Keratinocyte (primary cell): ENCODE results near the gene BPIFA1. TPM values are rescaled to one million over a fixed set of nuclear protein-coding genes. Genes with fewer than 3 reads are reported as not detected.

Experiments used
- DNase-seq: peaks from one replicate; pipeline ENCODE4 v3.0.0-alpha.2; 2011; ENCODE audit warnings: low read depth, missing footprints, low spot score
- FAIRE-seq: peaks from 2 replicates; lab custom pipeline; 2011; peaks lifted over from hg19 to GRCh38; lab: Jason Lieb, UNC
- H2AFZ ChIP-seq: 2 replicates; pipeline ENCODE4 v1.6.0; 2012; ENCODE audit warnings: low read length, control low read depth, inconsistent platforms; ENCODE audit not compliant: control insufficient read depth
- H3K27ac ChIP-seq: 2 replicates; pipeline ENCODE4 v1.5.1; 2011; ENCODE audit warnings: low read length; ENCODE audit not compliant: control insufficient read depth, insufficient read depth
- H3K27me3 ChIP-seq: 3 replicates; pipeline ENCODE4 v1.6.0; 2011; ENCODE audit warnings: low read length; ENCODE audit not compliant: control insufficient read depth, insufficient read depth; ENCODE audit errors: extremely low read depth
- H3K36me3 ChIP-seq, 2 experiments: 2 replicates in 1 of 2; 3 replicates in 1 of 2; pipeline ENCODE4 v1.5.1; 2011; ENCODE audit warnings: low read length in 2 of 2, mild to moderate bottlenecking in 1 of 2; ENCODE audit not compliant: control insufficient read depth in 2 of 2, insufficient read depth in 2 of 2; ENCODE audit errors: extremely low read depth in 1 of 2
- H3K4me1 ChIP-seq: 3 replicates; pipeline ENCODE4 v1.5.1; 2011; ENCODE audit warnings: low read length; ENCODE audit not compliant: control insufficient read depth, insufficient read depth; ENCODE audit errors: extremely low read depth
- H3K4me2 ChIP-seq: 3 replicates; pipeline ENCODE4 v1.6.0; 2011; ENCODE audit warnings: low read depth, low read length; ENCODE audit not compliant: control insufficient read depth, insufficient read depth; ENCODE audit errors: extremely low read depth
- H3K4me3 ChIP-seq, 3 experiments: fragments of 200-600 bp in 1 of 3; sonication (generic) in 1 of 3; 2 replicates in 2 of 3; 3 replicates in 1 of 3; pipeline ENCODE4 v1.5.1; 2011 to 2016; ENCODE audit warnings: low read length in 3 of 3, mild to moderate bottlenecking in 3 of 3, control low read depth in 2 of 3, inconsistent platforms in 1 of 3, low read depth in 1 of 3, mixed read lengths in 1 of 3, mixed run types in 1 of 3, moderate library complexity in 1 of 3; ENCODE audit not compliant: control insufficient read depth in 2 of 3, insufficient read depth in 2 of 3; ENCODE audit errors: extremely low read depth in 1 of 3
- H3K79me2 ChIP-seq: 2 replicates; pipeline ENCODE4 v1.6.0; 2012; ENCODE audit warnings: low read length; ENCODE audit not compliant: control insufficient read depth, insufficient read depth
- H3K9ac ChIP-seq: 3 replicates; pipeline ENCODE4 v1.6.0; 2011; ENCODE audit warnings: low read length; ENCODE audit not compliant: control insufficient read depth, insufficient read depth; ENCODE audit errors: extremely low read depth
- H3K9me1 ChIP-seq: 3 replicates; pipeline ENCODE4 v1.6.0; 2011; ENCODE audit warnings: low read length; ENCODE audit not compliant: control insufficient read depth, insufficient read depth; ENCODE audit errors: extremely low read depth
- H3K9me3 ChIP-seq: 2 replicates; pipeline ENCODE4 v1.5.1; 2012; ENCODE audit warnings: low read depth, low read length; ENCODE audit not compliant: control insufficient read depth
- H4K20me1 ChIP-seq: 3 replicates; pipeline ENCODE4 v1.6.0; 2011; ENCODE audit warnings: low read length; ENCODE audit not compliant: control insufficient read depth, insufficient read depth; ENCODE audit errors: extremely low read depth
- CTCF ChIP-seq, 3 experiments: IDR thresholded peaks in 1 of 3; conservative IDR thresholded peaks in 1 of 3; optimal IDR thresholded peaks in 1 of 3; 2 replicates in 2 of 3; 3 replicates in 1 of 3; pipeline versions ENCODE3 to v1.5.1; 2011; ENCODE audit warnings: low read length in 3 of 3, mild to moderate bottlenecking in 3 of 3, moderate library complexity in 2 of 3, control low read depth in 1 of 3, inconsistent platforms in 1 of 3; ENCODE audit not compliant: insufficient read depth in 2 of 3; ENCODE audit errors: extremely low read depth in 1 of 3
- EZH2 ChIP-seq: IDR thresholded peaks from one replicate; pipeline ENCODE4 v1.6.1; 2012; ENCODE audit warnings: inconsistent platforms, mild to moderate bottlenecking, low read length, moderate library complexity
- dilution Hi-C: fragments of 300-500 bp; cut with MboI; formaldehyde crosslinking; loops from one replicate; pipeline ENCODE4 v1.7.0; 2020; ENCODE audit warnings: low sequenced_read_pairs; ENCODE audit not compliant: extremely low pct_ligation_motif_present
- polyA plus RNA-seq, 5 experiments: library from polyadenylated mRNA; depleted of rRNA in 3 of 5; stranded (reverse) in 3 of 5; stranded (forward) in 1 of 5; unstranded in 1 of 5; fragments of >200 nt; gene quantifications; 1 replicate in 1 of 5; 2 replicates in 3 of 5; 3 replicates in 1 of 5; pipeline versions ENCODE4 v1.2.1 to v1.2.3, GENCODE V29; 2011 to 2012; ENCODE audit warnings: missing spikeins in 2 of 5, low read depth in 1 of 5, low replicate concordance in 1 of 5

The BPIFA1 gene
- polyA plus RNA-seq, 1 donor (not counting 4 experiments of a cell fraction or from before 2014, with no cell fraction given): not detected

DNA sequence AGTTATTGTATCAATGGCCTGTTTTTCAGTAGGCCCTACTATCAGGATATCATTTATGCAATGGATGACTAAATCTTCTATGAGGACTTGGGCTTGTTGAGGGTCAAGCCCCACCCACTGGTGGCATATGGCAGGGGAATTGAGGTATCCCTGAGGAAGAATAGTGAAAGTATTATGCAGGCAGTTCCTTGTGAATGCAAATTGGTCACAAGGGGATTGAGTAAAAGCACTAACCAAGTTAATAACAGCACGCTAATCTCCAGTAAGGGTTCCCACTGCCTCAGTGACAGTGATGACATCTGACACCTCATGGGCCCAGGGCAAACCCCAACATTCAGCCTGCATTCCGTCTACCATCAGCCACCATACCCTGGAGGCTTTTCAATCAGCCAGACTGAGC, 14.9 kb downstream of the BPIFA1 start:
- Histone ChIP-seq H3K4me1 (no peaks in the 10 kb centered on the region), H3K4me3 (no peak overlapping the region), H3K9ac (no peak overlapping the region), H2AFZ (no peak overlapping the region), H3K9me3 (no peaks in the 10 kb centered on the region), H3K4me2 (no peak overlapping the region), H3K27me3 (no peaks in the 10 kb centered on the region), H3K36me3 (no peaks in the 10 kb centered on the region), H4K20me1 (no peaks in the 10 kb centered on the region), H3K79me2 (no peaks in the 10 kb centered on the region), H3K27ac (no peak overlapping the region), H3K9me1 (no peaks in the 10 kb centered on the region)
- DNase-seq: no peak
- dilution Hi-C loops: no loop called here
- TF ChIP-seq EZH2: no peak
- FAIRE-seq: no peak

DNA sequence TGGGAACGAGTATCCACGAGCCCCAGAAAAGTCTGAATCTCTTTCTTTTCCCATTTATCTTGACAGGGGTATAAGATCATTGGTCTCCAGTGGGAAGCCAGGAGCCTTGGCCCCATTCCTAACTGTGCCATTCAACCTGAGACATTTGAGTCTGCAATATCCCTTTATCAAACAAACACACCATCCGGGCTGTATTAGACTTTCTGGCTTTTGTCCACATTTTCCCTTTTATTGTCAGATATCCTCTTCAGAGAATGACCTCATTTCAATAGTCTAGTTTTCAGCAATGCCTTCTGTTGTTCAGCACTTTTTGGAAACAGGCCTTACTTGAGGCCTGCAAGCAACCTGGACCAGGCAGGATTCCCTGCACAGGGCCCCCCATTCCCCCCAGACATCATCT, 15.7 kb downstream of the BPIFA1 start:
- H3K4me1 ChIP-seq: no peaks in the 10 kb centered on the region
- no peak overlapping the region for H2AFZ ChIP-seq
- H3K4me3 ChIP-seq: no peak overlapping the region
- no peaks in the 10 kb centered on the region for H3K79me2 ChIP-seq
- TF ChIP-seq CTCF (optimal IDR thresholded peaks at IDR 0.05 in 1 of 3, IDR thresholded peaks at IDR 0.05 in 1 of 3, conservative IDR thresholded peaks at IDR 0.05 in 1 of 3; ENCODE audit: extremely low read depth in 1 of 3, insufficient read depth in 2 of 3, low read length in 3 of 3) (no peak), EZH2 (no peak)
- H3K9me3 ChIP-seq: no peaks in the 10 kb centered on the region
- no peaks in the 10 kb centered on the region for H3K36me3 ChIP-seq
- H3K27ac ChIP-seq: no peak overlapping the region
- H3K9ac ChIP-seq: no peak overlapping the region
- FAIRE-seq (no peak), DNase-seq (no peak)
- H3K9me1 ChIP-seq: no peaks in the 10 kb centered on the region
- dilution Hi-C loops: no loop called here
- no peaks in the 10 kb centered on the region for H4K20me1 ChIP-seq
- no peaks in the 10 kb centered on the region for H3K27me3 ChIP-seq
- H3K4me2 ChIP-seq: no peak overlapping the region

DNA sequence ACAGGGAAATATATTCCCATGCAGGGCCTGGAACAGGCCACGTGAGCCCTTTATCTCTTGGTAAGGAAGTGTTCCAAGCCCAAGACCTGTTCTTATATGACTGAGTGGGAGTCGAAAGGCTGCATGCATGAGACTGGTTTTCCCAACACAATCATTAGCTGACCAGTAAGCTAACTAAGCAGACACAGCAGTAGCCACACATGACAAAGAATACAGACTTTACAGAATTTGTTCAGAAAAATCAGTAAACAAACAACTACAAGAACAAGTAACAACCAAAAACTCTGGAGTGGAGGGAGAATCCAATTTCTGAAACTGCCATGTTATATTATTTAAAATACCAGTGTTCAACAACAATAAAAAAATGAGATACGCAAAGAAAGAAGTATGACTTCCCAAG, 16.7 kb downstream of the BPIFA1 start:
- no peak for TF ChIP-seq CTCF (optimal IDR thresholded peaks at IDR 0.05 in 1 of 3, IDR thresholded peaks at IDR 0.05 in 1 of 3, conservative IDR thresholded peaks at IDR 0.05 in 1 of 3; ENCODE audit: extremely low read depth in 1 of 3, insufficient read depth in 2 of 3, low read length in 3 of 3)
- no peak for TF ChIP-seq EZH2
- Histone ChIP-seq H3K4me2 (no peak overlapping the region), H4K20me1 (no peaks in the 10 kb centered on the region), H3K79me2 (no peaks in the 10 kb centered on the region), H3K36me3 (no peaks in the 10 kb centered on the region), H3K9me3 (no peaks in the 10 kb centered on the region), H2AFZ (no peak overlapping the region), H3K9me1 (no peaks in the 10 kb centered on the region), H3K4me1 (no peaks in the 10 kb centered on the region), H3K27ac (no peak overlapping the region), H3K4me3 (no peak overlapping the region), H3K27me3 (no peaks in the 10 kb centered on the region), H3K9ac (no peak overlapping the region)
- FAIRE-seq: no peak
- dilution Hi-C loops: no loop called here
- no peak for DNase-seq
